ENCODE measurements around the gene S100B.

- no peak for TF ChIP-seq KLF11 (CRISPR knock-in tag; IDR thresholded peaks at IDR 0.05)
- no peak for TF ChIP-seq CTCF (CRISPR knock-in tag; IDR thresholded peaks at IDR 0.05)
- TF ChIP-seq POLR2AphosphoS5 (IDR thresholded peaks at IDR 0.05; ENCODE audit: low read depth, low read length): no peak
- TF ChIP-seq ZMYM3 (CRISPR knock-in tag; IDR thresholded peaks at IDR 0.05): no peak
- TF ChIP-seq RORA (CRISPR knock-in tag; IDR thresholded peaks at IDR 0.05): no peak
- no peak for TF ChIP-seq SP5 (CRISPR knock-in tag; IDR thresholded peaks at IDR 0.05; ENCODE audit: borderline replicate concordance, low read depth)
Observed at GRCh38 chr21:46557919-46558392, 46.9 kb downstream of the S100B start.

Data from HepG2 (cell line).